GM06990 (cell line): ENCODE data around the gene UBN1.
"Not testable (repeated sequence)": the region's sequence is repeated elsewhere in the genome, so short reads cannot be mapped to it uniquely, and the experiment has no call there.

Source experiments
- DNase-seq: peaks from one replicate; pipeline ENCODE4 v3.0.0-alpha.2; 2011; ENCODE audit not compliant: insufficient read length; ENCODE audit errors: extremely low read depth
- H3K27me3 ChIP-seq: replicated peaks from 2 replicates; pipeline ENCODE4 v1.6.0; 2011; ENCODE audit warnings: low read length; ENCODE audit not compliant: control insufficient read depth, insufficient read depth
- H3K36me3 ChIP-seq: 2 replicates; pipeline ENCODE4 v1.5.1; 2011; ENCODE audit warnings: low read length; ENCODE audit not compliant: control insufficient read depth, insufficient read depth
- H3K4me3 ChIP-seq: replicated peaks from 2 replicates; pipeline ENCODE4 v1.5.1; 2011; ENCODE audit warnings: low read depth, mild to moderate bottlenecking, control low read depth, low read length
- TF ChIP-seq, protein P1 (sequence below): IDR thresholded peaks from 2 replicates; pipeline ENCODE4 v1.5.1; 2011; ENCODE audit warnings: low read length, control low read depth, mild to moderate bottlenecking, inconsistent platforms; ENCODE audit not compliant: insufficient read depth, poor library complexity, severe bottlenecking

UBN1 gene

DNA sequence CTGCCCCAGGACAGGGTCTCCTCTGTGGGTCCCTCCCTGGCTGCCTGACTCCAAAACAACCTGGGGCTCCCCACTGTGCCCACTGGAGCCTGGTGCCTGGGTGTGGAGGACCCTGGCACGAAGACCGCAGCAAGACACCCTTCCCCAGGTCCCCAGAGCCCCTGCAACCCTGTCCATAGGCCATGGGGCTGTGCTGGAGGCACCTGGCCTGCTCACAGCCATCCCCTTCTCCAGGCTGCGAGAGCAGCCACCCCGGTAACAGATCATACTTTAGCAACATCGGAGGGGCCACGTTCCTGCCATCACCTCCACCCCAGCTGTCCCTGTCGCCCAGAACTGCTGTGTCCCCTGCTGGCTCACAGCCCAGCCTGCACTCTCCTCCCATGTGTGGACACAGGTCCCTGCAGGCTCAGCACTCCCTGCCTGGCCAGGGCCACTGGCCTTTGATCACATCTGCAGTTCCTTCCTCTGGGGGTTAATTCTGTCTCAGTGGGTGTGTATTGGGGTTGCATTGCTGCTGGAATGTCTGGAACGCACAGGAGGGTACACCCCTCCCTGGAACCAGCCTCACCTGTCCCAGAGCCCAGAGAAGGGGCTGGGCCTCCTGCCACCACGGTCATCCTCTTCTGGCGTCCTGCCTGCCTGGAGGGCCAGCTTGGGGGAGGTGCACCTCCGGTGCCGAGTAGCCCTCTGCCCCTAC is 77.5 kb downstream of the UBN1 start:
- H3K36me3 ChIP-seq = no peaks in the 10 kb centered on the region
- H3K4me3 ChIP-seq = no peak overlapping the region

DNA sequence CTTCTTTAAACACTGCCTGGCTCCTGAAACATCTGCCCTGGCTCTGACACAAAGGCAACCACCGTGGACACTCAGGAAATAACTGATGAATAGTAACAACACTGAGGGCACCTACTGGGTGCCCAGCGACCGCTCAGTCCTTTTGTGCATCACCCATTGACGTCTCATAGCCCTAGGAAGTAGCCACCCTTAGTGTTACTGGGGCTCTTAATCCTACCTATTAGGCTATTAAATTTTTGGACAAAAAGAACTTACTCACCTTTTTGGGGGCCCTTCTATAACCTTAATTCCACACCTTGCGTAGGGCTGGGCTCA is 78.0 kb downstream of the UBN1 start:
- TF ChIP-seq, protein P1, sequence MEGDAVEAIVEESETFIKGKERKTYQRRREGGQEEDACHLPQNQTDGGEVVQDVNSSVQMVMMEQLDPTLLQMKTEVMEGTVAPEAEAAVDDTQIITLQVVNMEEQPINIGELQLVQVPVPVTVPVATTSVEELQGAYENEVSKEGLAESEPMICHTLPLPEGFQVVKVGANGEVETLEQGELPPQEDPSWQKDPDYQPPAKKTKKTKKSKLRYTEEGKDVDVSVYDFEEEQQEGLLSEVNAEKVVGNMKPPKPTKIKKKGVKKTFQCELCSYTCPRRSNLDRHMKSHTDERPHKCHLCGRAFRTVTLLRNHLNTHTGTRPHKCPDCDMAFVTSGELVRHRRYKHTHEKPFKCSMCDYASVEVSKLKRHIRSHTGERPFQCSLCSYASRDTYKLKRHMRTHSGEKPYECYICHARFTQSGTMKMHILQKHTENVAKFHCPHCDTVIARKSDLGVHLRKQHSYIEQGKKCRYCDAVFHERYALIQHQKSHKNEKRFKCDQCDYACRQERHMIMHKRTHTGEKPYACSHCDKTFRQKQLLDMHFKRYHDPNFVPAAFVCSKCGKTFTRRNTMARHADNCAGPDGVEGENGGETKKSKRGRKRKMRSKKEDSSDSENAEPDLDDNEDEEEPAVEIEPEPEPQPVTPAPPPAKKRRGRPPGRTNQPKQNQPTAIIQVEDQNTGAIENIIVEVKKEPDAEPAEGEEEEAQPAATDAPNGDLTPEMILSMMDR = no peak
- H3K36me3 ChIP-seq = no peaks in the 10 kb centered on the region

More for the DNA sequence above, 77.5 kb downstream of the UBN1 start:
- no peaks in the 10 kb centered on the region for H3K27me3 ChIP-seq
- DNase-seq = no peak
- TF ChIP-seq, protein P1 = no peak

DNA sequence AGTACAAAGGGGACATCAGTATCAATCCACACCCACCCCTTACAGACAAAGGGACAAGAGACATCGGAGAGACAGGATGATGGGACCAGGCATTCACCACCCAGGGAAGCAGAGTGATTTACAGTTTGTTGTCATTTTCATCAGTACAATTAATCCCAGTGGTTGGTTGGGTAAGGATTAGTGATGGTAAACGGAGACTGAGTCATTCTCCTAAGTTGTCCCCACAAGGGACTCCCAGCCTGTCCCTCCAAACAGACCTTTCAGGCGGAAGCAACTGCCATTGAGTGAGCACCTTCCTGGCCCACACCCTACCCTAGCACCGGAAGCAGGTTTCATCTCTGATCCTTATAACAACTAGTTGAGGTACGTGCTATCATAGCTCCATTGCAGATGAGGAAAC is 78.5 kb downstream of the UBN1 start:
- TF ChIP-seq, protein P1 = no peak
- Histone ChIP-seq H3K4me3 (no peak overlapping the region), H3K27me3 (no peaks in the 10 kb centered on the region), H3K36me3 (no peaks in the 10 kb centered on the region)
- DNase-seq = no peak

More for the DNA sequence above, 78.0 kb downstream of the UBN1 start:
- Histone ChIP-seq H3K4me3 (no peak overlapping the region), H3K27me3 (no peaks in the 10 kb centered on the region)
- DNase-seq = no peak

DNA sequence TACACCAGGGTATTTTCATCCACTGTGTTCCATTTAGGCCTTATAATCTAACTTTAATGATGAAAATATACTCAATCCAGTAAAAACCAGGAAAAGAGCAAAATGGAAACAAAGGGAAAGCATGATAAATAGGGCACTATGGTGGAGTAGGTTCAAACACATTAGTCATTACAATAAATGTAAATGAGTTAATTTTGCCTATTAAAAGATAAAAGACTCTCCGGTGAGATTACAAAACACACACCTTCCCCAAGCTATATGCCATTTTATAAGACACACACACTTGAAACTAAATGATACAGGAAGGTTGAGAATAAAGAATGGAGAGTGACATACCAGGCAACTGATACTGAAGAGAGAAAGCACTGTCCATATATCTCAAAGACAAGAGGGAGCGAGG is 79.6 kb downstream of the UBN1 start:
- no peak overlapping the region for H3K4me3 ChIP-seq
- TF ChIP-seq, protein P1 = no peak
- no peaks in the 10 kb centered on the region for H3K36me3 ChIP-seq
- no peaks in the 10 kb centered on the region for H3K27me3 ChIP-seq
- no peak for DNase-seq

DNA sequence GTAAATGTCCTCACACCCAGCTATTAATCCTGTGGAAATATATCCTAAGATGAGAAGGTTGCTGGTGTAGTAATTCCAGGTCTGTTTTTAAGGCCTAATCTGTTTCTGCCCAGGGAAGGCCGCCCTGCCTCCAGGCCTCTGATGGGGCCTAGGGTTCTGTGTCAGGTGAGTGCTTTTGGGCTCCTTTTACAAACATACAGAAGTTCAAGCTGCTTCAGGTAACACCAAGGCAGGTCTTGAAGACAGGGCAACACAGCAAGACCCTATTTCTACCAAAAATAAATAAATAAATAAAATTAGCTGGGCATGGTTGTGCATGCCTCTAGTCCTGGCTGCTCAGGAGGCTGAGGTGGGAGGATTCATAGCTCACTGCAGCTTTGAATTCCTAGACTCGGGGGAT is 80.4 kb downstream of the UBN1 start:
- Histone ChIP-seq H3K36me3 (no peaks in the 10 kb centered on the region), H3K4me3 (no peak overlapping the region), H3K27me3 (no peaks in the 10 kb centered on the region)
- no peak for DNase-seq
- TF ChIP-seq, protein P1 = no peak

DNA sequence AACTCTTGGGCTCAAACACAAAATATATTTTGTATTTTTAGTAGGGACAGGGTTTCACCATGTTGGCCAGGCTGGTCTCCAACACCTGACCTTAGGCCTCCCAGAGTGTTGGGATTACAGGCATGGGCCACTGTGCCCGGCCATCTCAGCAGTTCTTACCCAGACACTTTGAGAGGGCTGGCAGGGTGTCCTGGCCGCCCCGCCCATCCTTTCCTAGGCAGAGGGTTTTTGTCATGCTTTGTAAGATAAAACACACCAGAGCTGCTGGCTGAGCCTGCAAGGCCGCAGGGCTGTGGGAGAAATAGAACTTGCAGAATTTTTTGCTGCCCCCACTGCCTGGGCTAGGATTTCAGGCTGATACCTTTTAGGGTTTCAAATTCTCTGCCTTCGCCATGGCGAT is 80.9 kb downstream of the UBN1 start:
- Histone ChIP-seq H3K36me3 (no peaks in the 10 kb centered on the region), H3K4me3 (no peak overlapping the region), H3K27me3 (no peaks in the 10 kb centered on the region)
- no peak for DNase-seq
- TF ChIP-seq, protein P1 = no peak

DNA sequence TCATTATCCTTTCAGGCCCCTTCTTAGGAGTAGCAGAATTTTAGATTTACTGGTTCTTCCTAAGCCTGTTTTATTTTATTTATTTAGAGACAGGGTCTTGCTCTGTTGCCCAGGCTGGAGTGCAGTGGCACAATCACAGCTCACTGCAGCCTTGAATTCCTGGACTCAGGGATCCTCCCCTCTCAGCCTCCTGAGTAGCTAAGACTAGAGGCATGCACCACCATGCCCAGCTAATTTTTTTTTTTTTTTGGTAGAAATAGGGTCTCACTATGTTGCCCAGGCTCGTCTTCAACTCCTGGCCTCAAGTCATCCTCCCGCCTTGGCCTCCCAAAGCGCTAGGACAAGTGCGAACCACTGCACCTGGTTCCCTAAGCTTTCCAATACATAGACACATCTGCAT is 82.3 kb downstream of the UBN1 start:
- H3K36me3 ChIP-seq, DNase-seq, H3K4me3 ChIP-seq, H3K27me3 ChIP-seq: not testable (repeated sequence)
